ENCODE data around the gene CYP27B1.

The CYP27B1 gene

DNA sequence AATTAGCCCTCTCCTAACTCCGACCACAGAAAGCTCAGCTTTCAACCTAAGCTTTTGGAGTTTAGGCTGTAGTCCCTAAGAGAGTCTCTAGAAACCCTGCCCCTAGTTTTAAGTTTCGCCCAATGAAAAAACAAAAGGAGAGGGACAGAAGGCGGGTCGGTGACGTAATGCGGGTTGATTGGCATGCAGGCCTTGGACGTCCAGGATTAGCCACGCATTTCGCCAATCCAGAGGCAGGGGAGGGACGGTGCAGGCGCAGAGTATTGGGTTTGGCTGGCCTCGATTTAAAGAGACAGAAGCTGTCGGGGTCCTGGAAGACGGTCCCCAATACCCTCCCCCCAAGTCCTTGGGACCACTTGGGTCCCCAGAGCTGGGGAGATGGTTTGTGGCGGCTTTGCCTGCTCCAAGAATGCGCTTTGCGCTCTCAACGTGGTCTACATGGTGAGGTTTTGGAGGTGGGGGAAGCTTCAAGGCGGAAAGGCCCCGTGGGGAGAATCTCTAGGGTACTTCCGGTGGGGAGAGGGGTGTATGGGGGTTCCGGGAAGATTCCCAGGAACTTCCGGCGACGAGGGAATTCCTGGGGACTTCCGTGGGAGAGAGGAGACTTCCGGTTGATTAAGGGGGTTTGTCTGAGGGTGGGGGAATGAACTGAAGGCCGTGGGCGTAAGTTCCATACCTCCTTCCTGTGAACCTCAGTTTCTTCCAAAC is 21.9 kb downstream of the CYP27B1 start, which contains the start of gene TSPAN31:
TSS of gene TSPAN31 (plus strand) at position 263 of the 708 bp plus-strand sequence. CDS start at position 379, 116 bp downstream.
- Histone ChIP-seq H3K36me3 (ENCODE audit: low read depth) (peaks cover 38% of the 10 kb centered on the region), H3K27me3 (ENCODE audit: insufficient read depth, poor library complexity, severe bottlenecking) (peaks cover 6% of the 10 kb centered on the region), H3K9me3 (ENCODE audit: severe bottlenecking) (no peaks in the 10 kb centered on the region), H3K4me1 (ENCODE audit: insufficient read depth, poor library complexity, severe bottlenecking) (peaks cover 9% of the 10 kb centered on the region), H3K27ac (ENCODE audit: poor library complexity, severe bottlenecking) (peak within 1 kb of the TSS; percentile 80), H3K4me3 (ENCODE audit: severe bottlenecking) (peak within 1 kb of the TSS; percentile 74)
- no peak for TF ChIP-seq CTCF (IDR thresholded peaks at IDR 0.05; ENCODE audit: poor library complexity, severe bottlenecking)
- ATAC-seq (ENCODE audit: low read depth) (peak; percentile 92), DNase-seq (ENCODE audit: low spot score) (peak; percentile 98)

- peak overlapping the region; percentile 80 for H3K27ac ChIP-seq (ENCODE audit: poor library complexity, severe bottlenecking)
- H3K4me3 ChIP-seq (ENCODE audit: severe bottlenecking) = peak overlapping the region; percentile 74
- peaks cover 9% of the 10 kb centered on the region for H3K4me1 ChIP-seq (ENCODE audit: insufficient read depth, poor library complexity, severe bottlenecking)
- ATAC-seq (ENCODE audit: low read depth) (peak; percentile 49), DNase-seq (ENCODE audit: low spot score) (no peak)
- no peak for TF ChIP-seq CTCF (IDR thresholded peaks at IDR 0.05; ENCODE audit: poor library complexity, severe bottlenecking)
- H3K27me3 ChIP-seq (ENCODE audit: insufficient read depth, poor library complexity, severe bottlenecking) = peaks cover 13% of the 10 kb centered on the region
- H3K9me3 ChIP-seq (ENCODE audit: severe bottlenecking) = no peaks in the 10 kb centered on the region
- peaks cover 31% of the 10 kb centered on the region for H3K36me3 ChIP-seq (ENCODE audit: low read depth)
Observed at GRCh38 chr12:57744194-57744776, 22.6 kb downstream of the CYP27B1 start.

- H3K36me3 ChIP-seq (ENCODE audit: low read depth) = peaks cover 26% of the 10 kb centered on the region
- H3K27me3 ChIP-seq (ENCODE audit: insufficient read depth, poor library complexity, severe bottlenecking) = peaks cover 18% of the 10 kb centered on the region
- H3K4me1 ChIP-seq (ENCODE audit: insufficient read depth, poor library complexity, severe bottlenecking) = peaks cover 9% of the 10 kb centered on the region
- DNase-seq (ENCODE audit: low spot score) = no peak
- no peak for TF ChIP-seq CTCF (IDR thresholded peaks at IDR 0.05; ENCODE audit: poor library complexity, severe bottlenecking)
- H3K9me3 ChIP-seq (ENCODE audit: severe bottlenecking) = no peaks in the 10 kb centered on the region
- no peak overlapping the region for H3K27ac ChIP-seq (ENCODE audit: poor library complexity, severe bottlenecking)
- peak overlapping the region; percentile 74 for H3K4me3 ChIP-seq (ENCODE audit: severe bottlenecking)
- ATAC-seq (ENCODE audit: low read depth) = no peak
Observed at GRCh38 chr12:57743769-57744168, 23.1 kb downstream of the CYP27B1 start.

DNA sequence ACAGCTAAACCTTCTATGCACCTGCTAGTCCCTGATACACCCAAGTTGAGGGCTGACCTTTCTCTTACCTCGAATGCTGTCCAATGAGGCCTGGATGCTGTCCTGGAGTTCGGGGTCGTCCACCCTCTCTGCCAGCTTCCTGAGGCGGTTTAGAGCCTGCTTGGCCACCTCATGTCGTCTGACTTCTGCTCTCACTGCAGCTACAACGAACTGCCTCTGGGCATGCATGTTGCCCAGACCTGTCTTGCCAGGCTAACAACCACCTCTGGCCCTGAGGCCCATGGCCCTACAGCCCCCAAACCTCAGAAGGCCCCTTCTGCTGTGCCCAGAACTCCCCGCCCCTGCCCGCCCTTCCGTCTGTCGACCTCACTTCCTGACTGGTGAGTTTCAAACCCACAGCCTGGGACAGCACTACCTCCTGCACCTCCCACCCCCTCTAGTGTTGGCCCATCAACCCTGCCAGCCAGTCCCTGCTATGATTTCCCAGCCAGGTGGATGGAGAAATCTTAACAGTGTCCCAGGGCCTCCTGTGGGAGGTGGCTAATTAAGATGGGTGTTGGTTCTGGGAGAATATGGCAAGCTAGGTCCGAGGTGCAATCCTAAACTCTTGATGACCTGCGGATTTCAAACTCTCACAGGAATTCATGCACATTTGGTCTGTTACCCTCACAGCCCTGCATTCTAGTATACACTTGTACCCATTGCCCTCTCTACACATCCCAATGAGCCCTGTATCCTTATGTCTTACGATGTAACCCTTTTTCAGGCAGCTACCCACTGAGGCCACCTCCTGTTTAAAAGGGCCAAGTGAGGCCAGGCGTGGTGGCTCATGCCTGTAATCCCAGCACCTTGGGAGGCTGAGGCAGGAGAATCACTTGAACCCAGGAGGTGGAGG is 24.8 kb downstream of the CYP27B1 start:
- ATAC-seq (ENCODE audit: low read depth) (no peak), DNase-seq (ENCODE audit: low spot score) (no peak)
- Histone ChIP-seq H3K36me3 (ENCODE audit: low read depth) (peaks cover 11% of the 10 kb centered on the region), H3K27ac (ENCODE audit: poor library complexity, severe bottlenecking) (no peak overlapping the region), H3K4me1 (ENCODE audit: insufficient read depth, poor library complexity, severe bottlenecking) (peaks cover 9% of the 10 kb centered on the region), H3K4me3 (ENCODE audit: severe bottlenecking) (no peak overlapping the region), H3K9me3 (ENCODE audit: severe bottlenecking) (no peaks in the 10 kb centered on the region), H3K27me3 (ENCODE audit: insufficient read depth, poor library complexity, severe bottlenecking) (peaks cover 31% of the 10 kb centered on the region)
- TF ChIP-seq CTCF (IDR thresholded peaks at IDR 0.05; ENCODE audit: poor library complexity, severe bottlenecking) = no peak

Data from RWPE2 (cell line).